HG02759 (cell line): ENCODE data around the gene CALU.

ENCODE experiments used
- ATAC-seq: cut with Tn5 transposase; IDR thresholded peaks from one replicate; pipeline ENCODE4 v1.9.1; 2021; ENCODE audit warnings: mild to moderate bottlenecking, moderate library complexity; ENCODE audit not compliant: unreplicated experiment

CALU gene

DNA sequence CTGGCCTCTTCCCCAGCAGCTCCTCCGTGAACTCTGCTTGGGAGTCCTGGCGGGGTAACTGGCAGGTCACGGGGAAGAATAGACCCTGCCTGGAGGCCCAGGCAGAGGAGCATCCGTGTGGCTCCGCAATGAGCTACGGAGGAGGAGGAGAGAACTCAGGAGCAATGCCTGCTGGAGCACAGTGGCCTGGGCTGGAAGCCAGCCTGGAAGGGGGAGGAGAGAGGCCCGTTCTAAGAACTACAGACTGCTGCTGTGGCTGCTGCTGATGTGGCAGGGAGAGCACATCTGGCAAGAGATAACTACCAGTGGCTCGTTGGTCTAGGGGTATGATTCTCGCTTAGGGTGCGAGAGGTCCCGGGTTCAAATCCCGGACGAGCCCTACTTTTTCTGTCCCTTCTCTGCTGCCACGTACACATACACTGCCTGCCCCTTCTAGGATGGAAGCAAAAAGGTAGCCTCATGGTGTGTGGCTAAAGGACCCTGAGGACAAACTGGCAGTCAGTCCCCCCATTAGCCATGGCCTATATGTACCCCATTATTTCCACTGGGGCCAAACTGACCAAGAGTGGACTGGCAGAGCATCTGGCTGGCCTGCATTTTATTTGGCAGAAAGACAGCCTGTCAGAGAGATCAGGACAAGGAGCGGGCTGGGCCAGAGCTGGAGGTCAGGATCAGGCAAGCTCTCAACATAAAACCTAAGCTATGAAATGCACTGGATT is 44.1 kb downstream of the CALU start:
- no peak for ATAC-seq

DNA sequence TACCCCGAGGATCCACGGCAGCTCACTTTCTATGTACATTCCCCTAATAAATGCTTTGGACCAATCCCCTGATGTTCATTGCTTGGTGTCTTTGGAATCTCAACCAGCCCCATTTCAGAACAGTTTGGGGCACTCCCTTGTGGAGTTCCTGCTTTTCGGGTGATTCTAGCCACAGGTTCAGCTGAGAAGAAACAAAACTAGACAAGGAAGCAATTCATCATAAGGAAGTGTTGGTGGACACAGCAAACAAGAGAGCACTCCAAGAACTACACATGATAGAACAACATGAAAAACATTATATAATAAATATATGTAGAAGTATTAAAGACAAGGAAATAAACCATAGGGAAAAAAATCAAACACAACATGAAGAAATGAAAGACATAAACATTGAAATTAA is 46.6 kb downstream of the CALU start:
- ATAC-seq, result no peak

- no peak for ATAC-seq
Measured at GRCh38 chr7:128788446-128789412, 49.6 kb downstream of the CALU start.

DNA sequence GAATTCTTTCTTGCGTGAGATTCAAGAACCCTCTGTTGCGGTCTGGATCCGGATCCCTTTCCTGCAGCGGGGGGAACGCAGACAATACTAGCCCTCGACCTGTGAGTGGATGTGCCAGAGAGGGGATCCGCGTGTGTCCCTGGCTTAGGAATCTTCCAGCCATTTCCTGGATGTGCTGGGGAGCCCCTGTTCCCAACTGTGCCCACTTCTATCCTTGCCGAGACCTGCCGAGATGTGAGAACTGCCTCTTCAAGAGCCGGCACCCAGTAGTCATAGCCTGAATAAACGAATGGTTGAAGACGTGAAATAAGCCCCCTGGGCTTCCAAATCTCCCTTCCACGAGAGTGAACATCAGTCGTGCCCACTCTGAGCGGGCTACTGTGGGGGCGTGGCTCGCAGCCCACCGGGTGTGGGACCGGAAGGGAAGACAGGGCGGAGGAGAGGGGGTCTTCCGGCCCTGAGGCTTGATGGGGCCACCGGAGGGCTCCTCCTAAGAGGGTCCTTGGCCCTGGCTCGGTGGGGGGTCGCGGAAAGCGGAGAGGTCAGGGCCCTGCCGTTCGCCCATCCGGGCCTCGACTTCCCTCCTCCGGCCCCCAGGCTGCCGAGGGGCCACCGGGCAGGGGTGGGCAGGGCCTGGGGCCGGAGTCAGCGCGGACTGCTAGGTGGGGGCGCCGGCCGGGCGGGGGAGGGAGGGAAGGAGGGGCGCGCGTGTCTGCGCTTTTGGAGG is 51.3 kb downstream of the CALU start:
- ATAC-seq, result peak; percentile 13

- ATAC-seq, result peak; percentile 88
Measured at GRCh38 chr7:128791121-128791971, 52.2 kb downstream of the CALU start, which contains the start of gene CCDC136. Gene CCDC136, plus strand, starts transcription at chr7:128791968. Its CDS starts 444 bp downstream, at chr7:128792412.

GRCh38 chr7:128791972-128792327 is 52.8 kb downstream of the CALU start:
- no peak for ATAC-seq

- no peak for ATAC-seq
Measured at GRCh38 chr7:128792471-128793180, 53.5 kb downstream of the CALU start.

GRCh38 chr7:128793181-128793547 is 54.0 kb downstream of the CALU start:
- ATAC-seq, result no peak

- ATAC-seq, result no peak
Measured at GRCh38 chr7:128794020-128794419, 54.9 kb downstream of the CALU start.

DNA sequence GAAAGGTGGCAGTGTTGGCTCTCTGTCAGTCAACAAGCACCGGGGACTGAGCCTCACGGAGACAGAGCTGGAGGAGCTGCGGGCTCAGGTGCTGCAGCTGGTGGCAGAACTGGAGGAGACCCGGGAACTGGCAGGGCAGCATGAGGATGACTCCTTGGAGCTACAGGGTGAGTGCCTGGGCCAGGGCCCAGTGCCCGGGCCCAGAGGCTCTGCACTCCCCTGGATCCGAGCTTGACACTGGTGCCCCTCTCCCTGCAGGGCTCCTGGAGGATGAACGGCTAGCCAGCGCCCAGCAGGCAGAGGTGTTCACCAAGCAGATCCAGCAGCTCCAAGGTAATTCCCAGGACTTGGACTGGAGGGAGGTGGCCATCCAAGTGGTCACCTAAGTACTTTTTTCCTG is 55.3 kb downstream of the CALU start:
- ATAC-seq, result no peak

DNA sequence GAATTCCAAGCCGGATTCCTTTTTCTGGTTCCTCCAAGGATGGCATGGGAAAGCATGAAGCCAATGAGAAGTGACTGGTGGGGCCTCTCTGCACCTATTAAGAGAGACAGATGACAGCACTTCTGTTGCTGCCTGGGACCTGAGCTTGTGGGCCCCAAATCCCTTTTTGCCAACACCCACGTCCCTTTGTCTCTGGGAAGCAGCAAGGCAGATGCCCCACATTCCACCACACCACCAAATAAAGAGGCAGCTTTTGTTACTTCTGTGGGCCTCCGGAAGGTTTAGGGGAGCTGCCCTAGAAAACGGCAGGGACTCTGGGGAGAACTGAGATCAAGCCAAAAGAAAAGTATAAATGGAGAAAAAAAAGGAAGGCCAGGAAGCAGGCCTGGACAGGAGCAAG is 56.0 kb downstream of the CALU start:
- no peak for ATAC-seq

GRCh38 chr7:128796327-128796726 is 57.2 kb downstream of the CALU start:
- no peak for ATAC-seq

GRCh38 chr7:128799451-128799850 is 60.3 kb downstream of the CALU start:
- ATAC-seq, result no peak

DNA sequence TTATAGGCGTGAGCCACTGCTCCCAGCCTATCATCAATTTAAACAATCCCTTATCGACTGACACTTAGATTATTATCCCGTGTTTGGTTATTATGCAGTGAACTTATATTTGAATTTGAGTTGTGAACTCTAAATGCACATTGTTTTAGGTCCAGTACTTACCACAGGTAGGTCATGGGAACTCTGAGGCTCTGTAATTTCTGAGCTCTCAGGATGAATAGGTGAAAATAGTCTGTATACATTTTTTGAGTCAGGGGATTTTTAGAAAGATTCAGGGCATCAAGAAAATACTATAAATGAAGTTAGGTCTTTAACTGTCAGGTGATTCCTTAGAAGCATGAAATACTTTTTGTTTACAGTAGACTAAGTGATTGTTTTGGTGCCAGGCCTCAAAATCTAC is 61.4 kb downstream of the CALU start:
- no peak for ATAC-seq

- ATAC-seq, result no peak
Measured at GRCh38 chr7:128801003-128801402, 61.8 kb downstream of the CALU start.

DNA sequence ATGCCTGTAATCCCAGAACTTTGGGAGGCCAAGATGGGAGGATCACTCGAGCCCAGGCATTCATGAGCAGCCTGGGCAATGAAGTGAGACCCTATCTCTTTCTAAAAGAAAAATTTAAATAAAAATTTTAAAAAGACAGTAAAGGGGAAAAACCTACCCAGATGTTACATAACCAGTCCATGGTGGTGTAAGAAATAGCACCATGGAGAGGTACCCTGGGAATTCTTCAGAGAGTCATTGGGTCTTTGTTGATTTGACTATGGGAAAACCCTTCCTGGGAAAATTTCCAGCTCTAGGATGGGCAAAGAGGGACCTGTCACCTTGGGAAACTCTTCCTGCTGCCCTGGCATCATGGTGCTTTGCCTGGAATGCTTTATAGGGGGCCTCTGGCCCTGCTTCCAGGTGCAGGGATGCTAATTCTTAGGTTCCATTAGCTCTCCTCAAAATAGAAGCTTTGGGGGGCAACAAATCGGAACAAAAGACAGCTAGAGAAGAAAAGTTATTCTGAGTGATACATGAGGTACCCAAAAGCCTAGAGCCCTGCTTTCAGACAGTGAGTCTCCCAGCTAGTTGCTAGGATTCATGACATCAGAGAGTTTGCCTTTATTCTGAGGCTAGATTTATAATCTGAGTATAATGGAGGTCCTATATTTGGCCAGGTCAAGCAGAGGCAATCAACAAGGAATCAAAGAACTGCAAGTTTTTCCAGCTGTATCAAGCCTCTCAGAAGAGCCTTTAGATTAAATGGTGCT is 62.7 kb downstream of the CALU start:
- ATAC-seq, result no peak

- ATAC-seq, result no peak
Measured at GRCh38 chr7:128804484-128804883, 65.3 kb downstream of the CALU start.

- ATAC-seq, result no peak
Measured at GRCh38 chr7:128805225-128805624, 66.1 kb downstream of the CALU start.

DNA sequence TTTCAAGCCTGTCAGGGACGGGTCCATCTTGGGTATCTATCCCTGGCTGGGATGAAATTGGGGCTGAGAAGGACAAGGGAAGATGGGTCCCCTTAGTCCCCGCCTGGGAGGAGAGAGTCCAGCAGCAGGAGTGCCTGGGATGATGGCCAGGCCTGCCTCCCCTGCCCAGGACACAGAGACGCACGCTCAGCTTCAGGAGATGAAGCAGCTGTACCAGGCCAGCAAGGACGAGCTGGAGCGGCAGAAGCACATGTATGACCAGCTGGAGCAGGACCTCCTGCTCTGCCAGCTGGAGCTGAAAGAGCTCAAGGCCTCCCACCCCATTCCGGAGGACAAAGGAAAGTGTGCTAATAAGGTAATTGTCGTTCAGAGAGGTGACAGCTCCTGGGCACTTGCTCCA is 68.0 kb downstream of the CALU start:
- ATAC-seq, result no peak
